GM23338 (cell line): ENCODE results near the gene ZFX. TPM values are rescaled to one million over a fixed set of nuclear protein-coding genes. Genes with fewer than 3 reads are reported as not detected.

Experiments
- ATAC-seq: fragments of 200-7000 bp; cut with Tn5 transposase; 3 replicates; pipeline ENCODE4 v1.9.1; 2020
- DNase-seq: peaks from one replicate; pipeline ENCODE4 v3.0.0-alpha.2; 2015; ENCODE audit warnings: low spot score
- H2AFZ ChIP-seq: fragments of 200-600 bp; sonication (generic); 2 replicates; pipeline ENCODE4 v1.8.0; 2016; ENCODE audit warnings: antibody characterized with exemption, mild to moderate bottlenecking, moderate library complexity
- H3F3A ChIP-seq: fragments of 200-600 bp; sonication (generic); replicated peaks from 2 replicates; pipeline ENCODE4 v1.8.0; 2017; ENCODE audit warnings: antibody characterized with exemption, mixed run types, low read depth
- H3K27ac ChIP-seq: fragments of 200-600 bp; sonication (generic); 2 replicates; pipeline ENCODE4 v1.6.1; 2016; ENCODE audit warnings: low read depth
- H3K27me3 ChIP-seq: fragments of 200-600 bp; sonication (generic); 2 replicates; pipeline ENCODE4 v1.8.0; 2016; ENCODE audit warnings: mild to moderate bottlenecking, mixed run types, moderate library complexity; ENCODE audit not compliant: insufficient read depth
- H3K36me3 ChIP-seq: fragments of 200-600 bp; sonication (generic); 2 replicates; pipeline ENCODE4 v1.8.0; 2016; ENCODE audit warnings: mild to moderate bottlenecking; ENCODE audit not compliant: insufficient read depth
- H3K4me1 ChIP-seq: fragments of 200-600 bp; sonication (generic); 2 replicates; pipeline ENCODE4 v1.8.0; 2016; ENCODE audit warnings: mild to moderate bottlenecking, moderate library complexity; ENCODE audit not compliant: insufficient read depth
- H3K4me2 ChIP-seq: fragments of 200-600 bp; sonication (generic); 2 replicates; pipeline ENCODE4 v1.7.1; 2017; ENCODE audit warnings: mixed run types
- H3K4me3 ChIP-seq: fragments of 200-600 bp; sonication (generic); 2 replicates; pipeline ENCODE4 v1.6.1; 2016; ENCODE audit warnings: mixed run types
- H3K79me2 ChIP-seq: fragments of 200-600 bp; sonication (generic); replicated peaks from 2 replicates; pipeline ENCODE4 v1.8.0; 2017; ENCODE audit warnings: mild to moderate bottlenecking; ENCODE audit not compliant: insufficient read depth
- H3K9me2 ChIP-seq: fragments of 200-600 bp; sonication (generic); 2 replicates; pipeline ENCODE4 v1.8.0; 2017; ENCODE audit not compliant: insufficient read depth
- H4K20me1 ChIP-seq: fragments of 200-600 bp; sonication (generic); replicated peaks from 2 replicates; pipeline ENCODE4 v1.8.0; 2017; ENCODE audit warnings: mild to moderate bottlenecking; ENCODE audit not compliant: insufficient read depth
- H3K27ac Mint-ChIP-seq: 2 replicates; pipeline ENCODE4 v1.8.0; 2020; ENCODE audit warnings: inconsistent platforms, mild to moderate bottlenecking, moderate library complexity, mixed read lengths
- H3K27me3 Mint-ChIP-seq: 3 replicates; pipeline ENCODE4 v1.8.0; 2022; ENCODE audit warnings: low read depth, mild to moderate bottlenecking, moderate library complexity, mixed read lengths, inconsistent platforms; ENCODE audit not compliant: insufficient read depth, poor library complexity
- H3K36me3 Mint-ChIP-seq: 3 replicates; pipeline ENCODE4 v1.8.0; 2021; ENCODE audit warnings: low read depth, mild to moderate bottlenecking, inconsistent platforms, moderate library complexity, mixed read lengths
- H3K4me1 Mint-ChIP-seq: 3 replicates; pipeline ENCODE4 v1.8.0; 2020; ENCODE audit warnings: mild to moderate bottlenecking, inconsistent platforms, mixed read lengths
- H3K4me3 Mint-ChIP-seq: 3 replicates; pipeline ENCODE4 v1.8.0; 2021; ENCODE audit warnings: moderate library complexity, mild to moderate bottlenecking, inconsistent platforms, mixed read lengths
- H3K9me3 Mint-ChIP-seq: 3 replicates; pipeline ENCODE4 v1.8.0; 2020; ENCODE audit warnings: moderate library complexity, mild to moderate bottlenecking, inconsistent platforms, mixed read lengths
- CTCF ChIP-seq, 2 experiments: fragments of 200-600 bp in 1 of 2; sonication (generic) in 1 of 2; conservative IDR thresholded peaks; 2 replicates each; pipeline versions ENCODE4 v1.5.1 to v1.6.1; 2016 to 2017; ENCODE audit warnings: antibody characterized with exemption in 2 of 2, low read depth in 2 of 2, mild to moderate bottlenecking in 2 of 2, moderate library complexity in 1 of 2
- ETS1 ChIP-seq: IDR thresholded peaks from 2 replicates; pipeline ENCODE4 v1.6.1; 2016; ENCODE audit warnings: antibody characterized with exemption
- EZH2phosphoT487 ChIP-seq: fragments of 200-600 bp; sonication (generic); IDR thresholded peaks from one replicate; pipeline ENCODE4 v1.8.1; 2018; ENCODE audit warnings: antibody characterized with exemption; ENCODE audit not compliant: unreplicated experiment
- JUNB ChIP-seq: IDR thresholded peaks from one replicate; pipeline ENCODE4 v1.6.1; 2016; ENCODE audit warnings: antibody characterized with exemption; ENCODE audit not compliant: unreplicated experiment
- NANOG ChIP-seq: IDR thresholded peaks from 2 replicates; pipeline ENCODE4 v1.6.1; 2016; ENCODE audit warnings: antibody characterized with exemption, borderline replicate concordance
- POLR2AphosphoS5 ChIP-seq: IDR thresholded peaks from 2 replicates; pipeline ENCODE4 v1.6.1; 2016; ENCODE audit warnings: antibody characterized with exemption, low read depth
- STAT1 ChIP-seq: IDR thresholded peaks from one replicate; pipeline ENCODE4 v1.6.1; 2016; ENCODE audit warnings: antibody characterized with exemption; ENCODE audit not compliant: unreplicated experiment
- polyA plus RNA-seq: library from polyadenylated mRNA; unstranded; fragments of >200 nt; fragmentation: Nextera tagmentation; extraction: Ambion mirVana; gene quantifications from 2 replicates; pipeline ENCODE4 v1.2.1, GENCODE V29; 2016
- small RNA-seq: library from RNA; depleted of rRNA; stranded (forward); fragments of <200 nt; gene quantifications from one replicate; pipeline ENCODE3, GENCODE V24; 2014; ENCODE audit warnings: low replicate concordance
- total RNA-seq: library from RNA; depleted of rRNA; stranded (reverse); fragments of >200 nt; shearing (Covaris generic); gene quantifications from 2 replicates; pipeline ENCODE4 v1.2.3, GENCODE V29; 2014; rRNA removed

Gene ZFX
- total and polyA plus RNA-seq, 2 experiments from 2014 or later, result 11.0 to 15.4 TPM

DNA sequence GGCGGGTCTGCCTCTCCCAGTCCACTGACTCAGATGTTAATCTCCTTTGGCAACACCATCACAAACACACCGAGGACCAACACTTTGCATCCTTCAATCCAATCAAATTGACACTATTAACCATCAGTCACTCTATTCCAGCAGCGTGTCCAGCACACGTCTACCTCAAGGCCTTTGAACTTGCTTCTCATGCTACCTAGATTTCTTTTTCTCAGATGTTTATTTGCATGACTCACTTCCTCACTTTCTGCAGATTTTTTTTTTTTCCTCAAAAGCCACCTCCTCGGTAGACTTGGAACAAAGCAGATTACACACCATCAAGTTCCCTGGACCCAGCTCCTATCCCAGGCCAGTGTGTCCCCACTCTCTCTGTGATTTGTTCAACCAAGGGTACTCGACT, 114.9 kb downstream of the ZFX start:
- H3K4me3 Mint-ChIP-seq, result no peak overlapping the region
- H3K27ac ChIP-seq, result no peak overlapping the region
- DNase-seq, result no peak

More for the DNA sequence above, 114.9 kb downstream of the ZFX start:
- Histone ChIP-seq H3K27me3 (no peaks in the 10 kb centered on the region), H3K79me2 (no peaks in the 10 kb centered on the region), H4K20me1 (no peaks in the 10 kb centered on the region), H3K4me3 (no peak overlapping the region), H3K4me2 (no peak overlapping the region), H3K36me3 (no peaks in the 10 kb centered on the region), H3F3A (no peaks in the 10 kb centered on the region), H2AFZ (no peak overlapping the region), H3K4me1 (no peaks in the 10 kb centered on the region), H3K9me2 (no peaks in the 10 kb centered on the region)
- 0 out of 3 replicates have a peak, but pooled peaks cover 3% of the 10 kb centered on the region for H3K36me3 Mint-ChIP-seq
- H3K4me1 Mint-ChIP-seq, result peaks cover 12% of the 10 kb centered on the region; the same call in 2 of the 3 replicates
- no peaks in the 10 kb centered on the region for H3K27me3 Mint-ChIP-seq
- no peaks in the 10 kb centered on the region; the same call in 1 of the 3 replicates for H3K9me3 Mint-ChIP-seq
- no peak overlapping the region for H3K27ac Mint-ChIP-seq
- ATAC-seq, result no peak
- TF ChIP-seq NANOG (no peak), POLR2AphosphoS5 (no peak), EZH2phosphoT487 (no peak), STAT1 (no peak), CTCF (conservative IDR thresholded peaks at IDR 0.05; ENCODE audit: low read depth in 2 of 2) (no peak), ETS1 (no peak), JUNB (no peak)

Small RNA genes lying within 50 kb of the gene (small RNA-seq; reads per million reads assigned to genes)
- not detected for gene RF00263

Other genes with a start within 250 kb of the ZFX start
- 31.0 and 32.8 TPM in 2 replicates for gene APOO, start 241.8 kb upstream of the ZFX start, total RNA-seq
- 72.4 and 77.6 TPM in 2 replicates for gene APOO, start 241.8 kb upstream of the ZFX start, polyA plus RNA-seq
- gene CXorf58, start 241.7 kb upstream of the ZFX start, total RNA-seq, result 0.56 TPM in 1 of 2 replicates, not detected in the other
- gene CXorf58, start 241.7 kb upstream of the ZFX start, polyA plus RNA-seq, result not detected in 2 replicates
- 15.0 and 15.3 TPM in 2 replicates for gene KLHL15, start 122.5 kb upstream of the ZFX start, total RNA-seq
- gene KLHL15, start 122.5 kb upstream of the ZFX start, polyA plus RNA-seq, result 2.2 and 2.4 TPM in 2 replicates
- gene EIF2S3, start 94.8 kb upstream of the ZFX start, total RNA-seq, result 246 and 323 TPM in 2 replicates
- 83.3 and 90.5 TPM in 2 replicates for gene EIF2S3, start 94.8 kb upstream of the ZFX start, polyA plus RNA-seq
- not detected in 2 replicates for gene SUPT20HL2, start 164.3 kb downstream of the ZFX start, total RNA-seq
- 0.08 TPM in 1 of 2 replicates, not detected in the other for gene SUPT20HL2, start 164.3 kb downstream of the ZFX start, polyA plus RNA-seq
- not detected in 2 replicates for gene SUPT20HL1, start 210.9 kb downstream of the ZFX start, total RNA-seq
- gene SUPT20HL1, start 210.9 kb downstream of the ZFX start, polyA plus RNA-seq, result not detected in 2 replicates